Putamen (tissue), 1 donor: ENCODE data around the gene PLA2G15.
A peak's percentile ranks its signal among the peaks of the same experiment; 100 is the strongest.

ENCODE experiments used
- DNase-seq: peaks from one replicate; pipeline ENCODE4 v3.0.0-alpha.2; 2016; ENCODE audit warnings: low spot score

The PLA2G15 gene

GRCh38 chr16:68255712-68256111, 10.5 kb downstream of the PLA2G15 start:
- DNase-seq = no peak

DNA sequence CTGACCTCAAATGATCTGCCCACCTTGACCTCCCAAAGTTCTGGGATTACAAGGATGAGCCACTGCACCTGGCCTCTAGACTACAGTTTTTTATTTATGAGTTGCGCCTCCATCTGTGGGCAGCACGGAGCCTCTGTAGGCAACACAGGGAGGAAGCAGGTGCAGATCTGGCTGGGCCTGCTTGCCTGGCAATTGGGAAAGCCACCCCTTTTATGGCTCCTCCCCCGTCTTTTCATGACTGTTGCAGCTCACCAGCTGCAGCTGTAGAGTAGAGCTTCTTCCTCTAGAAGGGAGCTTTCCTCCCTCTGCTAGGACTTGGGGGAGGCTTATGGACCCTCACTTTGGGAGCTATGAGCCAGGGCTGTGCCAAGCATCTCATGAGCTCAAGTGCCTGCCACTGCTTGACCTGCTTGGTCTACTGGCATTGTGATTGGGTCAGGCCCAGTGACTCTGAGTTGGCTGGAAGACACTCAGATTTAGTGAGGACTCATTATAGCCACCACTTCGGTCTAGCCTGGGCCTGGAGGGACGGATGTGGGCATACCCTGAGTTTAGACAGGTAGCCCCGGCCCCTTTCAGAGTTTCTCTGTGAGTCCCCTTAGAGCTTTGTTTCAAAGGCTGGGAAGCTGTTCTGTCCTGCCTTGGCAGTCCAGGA, 12.2 kb downstream of the PLA2G15 start:
- no peak for DNase-seq

DNA sequence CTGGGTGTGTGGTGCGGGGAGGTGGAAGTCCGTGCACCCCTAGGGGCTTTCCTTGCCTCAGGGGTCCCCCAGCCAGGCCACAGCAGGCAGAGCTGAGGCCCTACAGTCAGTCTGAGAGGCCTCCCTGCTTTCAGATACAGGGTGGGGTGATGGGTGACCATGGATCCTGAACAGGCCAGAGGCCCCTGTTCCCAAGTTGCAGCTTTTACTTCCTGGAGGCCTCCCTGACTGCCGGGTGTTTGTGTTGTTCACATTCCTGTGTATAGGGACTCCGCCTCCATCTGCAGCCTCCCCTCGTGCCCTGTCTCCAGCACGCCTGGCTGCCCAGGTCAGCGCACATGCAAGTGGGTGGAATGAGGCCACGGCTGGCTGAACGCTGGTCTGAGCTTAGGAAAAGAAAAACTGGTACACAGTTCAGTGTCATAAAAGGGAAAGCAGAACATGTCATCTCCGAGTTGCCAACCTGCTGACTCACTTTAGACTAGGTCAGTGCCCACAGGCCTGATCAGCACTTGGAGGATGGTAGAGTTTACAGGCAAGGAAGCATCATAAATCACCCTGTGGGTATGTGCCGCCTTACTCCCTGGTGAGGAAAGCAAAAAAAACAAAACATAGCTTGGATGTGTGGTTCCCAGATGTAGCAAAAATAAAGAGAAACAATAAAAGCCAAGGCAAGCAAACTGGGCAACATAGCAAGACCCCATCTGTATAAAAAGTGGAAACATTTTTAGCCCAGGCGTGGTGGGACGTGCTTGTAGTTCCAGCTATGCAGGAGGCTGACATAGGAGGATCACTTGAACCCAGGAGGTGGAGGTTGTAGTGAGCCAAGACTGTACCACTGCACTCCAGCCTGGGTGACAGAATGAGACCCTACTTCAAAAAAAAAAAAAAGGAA, 13.0 kb downstream of the PLA2G15 start:
- DNase-seq = no peak

- DNase-seq = no peak
Observed at GRCh38 chr16:68259007-68259825, 14.0 kb downstream of the PLA2G15 start.

DNA sequence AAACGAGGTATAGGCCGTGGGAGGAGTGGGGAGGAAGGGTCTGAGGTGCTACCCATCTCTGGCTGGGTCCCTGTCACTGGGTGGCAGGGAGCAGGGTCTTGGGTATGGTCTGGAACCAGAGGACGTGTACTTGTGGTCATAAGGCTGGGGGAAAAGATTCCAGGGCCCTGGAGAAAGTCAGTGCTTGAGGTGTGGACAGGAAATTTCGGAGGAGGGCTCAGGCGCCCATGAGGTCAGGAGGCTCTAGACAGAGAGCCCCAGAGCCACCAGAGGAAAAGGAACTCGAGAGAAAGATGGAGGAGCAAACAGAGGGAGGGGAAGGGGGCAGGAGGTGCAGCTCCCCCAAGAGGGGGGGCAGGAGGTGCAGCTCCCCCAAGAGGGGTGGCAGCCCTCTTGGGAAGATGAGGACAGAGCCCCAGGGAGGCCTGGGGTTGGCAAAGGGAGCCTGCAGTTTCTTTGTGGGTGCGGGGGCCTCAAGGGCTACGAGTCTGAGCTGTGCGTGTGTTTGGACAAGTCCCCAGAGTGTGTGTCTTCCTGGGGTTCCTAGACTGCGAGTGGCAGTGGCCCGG, 18.5 kb downstream of the PLA2G15 start:
- DNase-seq = no peak

GRCh38 chr16:68264128-68265077, 19.2 kb downstream of the PLA2G15 start, which contains the start of gene SLC7A6:
SLC7A6 (plus strand) TSS chr16:68264526; CDS start chr16:68274727, 10,201 bp downstream.
- DNase-seq = peak; percentile 63

DNA sequence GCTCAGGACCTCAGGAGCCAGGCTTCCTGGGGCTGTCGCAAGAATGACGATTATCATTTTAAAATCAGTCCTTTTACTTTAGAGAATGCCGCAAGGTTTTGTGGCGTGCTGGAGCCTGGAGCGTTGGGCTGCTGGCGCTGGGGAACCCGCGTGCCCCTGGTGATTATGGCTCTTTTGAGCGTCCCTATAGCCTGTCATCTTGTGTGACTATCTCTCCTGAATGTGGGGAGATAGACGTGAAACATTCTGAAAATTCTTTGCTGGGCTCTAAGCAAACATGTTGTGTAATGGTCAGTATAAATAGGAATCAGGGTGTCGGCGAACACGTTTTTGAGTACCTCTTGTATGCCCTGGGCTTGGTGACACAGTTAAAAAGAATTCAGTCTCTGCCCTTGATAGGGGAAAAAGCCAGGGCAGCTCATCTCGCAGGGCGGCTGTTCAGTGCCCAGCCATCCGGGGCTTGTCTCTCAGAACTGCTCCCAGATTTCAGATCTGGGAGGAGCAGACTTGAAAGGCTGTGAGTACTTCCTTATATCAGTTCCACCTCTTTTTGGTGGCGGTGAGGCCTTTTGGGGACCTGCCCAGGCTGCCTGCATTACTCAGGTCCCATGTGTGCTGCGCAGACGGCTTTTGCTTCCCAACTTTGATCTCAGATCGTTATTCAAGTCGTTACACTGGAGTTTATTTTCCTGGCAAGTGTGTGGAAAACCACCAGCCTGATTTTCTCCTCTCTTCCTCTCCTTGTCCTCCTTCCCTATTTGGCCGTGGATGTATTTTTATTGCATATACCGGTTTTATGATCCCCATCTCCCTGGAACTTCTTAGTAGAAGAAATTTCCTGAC, 20.1 kb downstream of the PLA2G15 start:
- DNase-seq = no peak

- no peak for DNase-seq
Observed at GRCh38 chr16:68267612-68268405, 22.6 kb downstream of the PLA2G15 start.

DNA sequence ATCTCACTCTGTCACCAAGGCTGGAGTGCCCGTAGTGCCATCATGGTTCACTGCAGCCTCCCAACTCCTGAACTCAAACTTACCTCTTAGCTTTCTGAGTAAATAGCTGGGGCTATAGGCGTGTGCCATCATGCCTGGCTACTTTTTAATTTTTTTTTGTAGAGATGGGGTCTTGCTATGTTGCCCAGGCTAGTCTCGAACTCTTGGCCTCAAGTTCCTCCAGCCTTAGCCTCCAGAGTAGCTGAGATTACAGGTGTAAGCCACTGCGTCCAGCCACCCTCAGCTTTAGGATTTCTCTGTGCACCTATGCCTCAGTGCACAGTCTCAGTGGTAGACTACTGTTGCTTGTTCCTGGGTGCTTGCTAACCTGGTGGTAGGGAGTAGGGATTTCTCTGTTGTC, 24.6 kb downstream of the PLA2G15 start:
- no peak for DNase-seq

DNA sequence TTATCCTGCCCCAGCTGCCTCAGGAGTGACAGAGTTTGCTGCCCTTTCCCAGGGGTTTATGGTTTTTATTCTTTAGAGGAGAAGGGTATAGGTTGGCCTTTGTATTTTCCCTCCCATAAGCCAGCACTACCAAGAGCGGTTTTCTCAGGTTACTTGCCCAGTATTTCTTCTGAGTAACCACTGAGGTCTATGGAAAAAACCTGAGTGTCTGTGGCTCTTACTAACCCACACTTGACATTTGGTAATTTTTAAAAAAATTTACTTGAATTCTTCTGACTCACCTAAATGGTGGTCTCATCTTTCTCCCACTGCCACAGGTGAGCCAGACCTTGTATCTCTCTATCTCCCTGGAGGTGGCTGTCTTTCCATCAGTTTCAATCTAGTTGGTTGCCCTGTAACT, 25.2 kb downstream of the PLA2G15 start:
- DNase-seq = no peak

GRCh38 chr16:68272507-68273209, 27.5 kb downstream of the PLA2G15 start:
- DNase-seq = no peak

- no peak for DNase-seq
Observed at GRCh38 chr16:68273459-68273858, 28.3 kb downstream of the PLA2G15 start.

GRCh38 chr16:68273896-68274295, 28.7 kb downstream of the PLA2G15 start:
- no peak for DNase-seq

GRCh38 chr16:68274441-68274840, 29.3 kb downstream of the PLA2G15 start:
- no peak for DNase-seq

DNA sequence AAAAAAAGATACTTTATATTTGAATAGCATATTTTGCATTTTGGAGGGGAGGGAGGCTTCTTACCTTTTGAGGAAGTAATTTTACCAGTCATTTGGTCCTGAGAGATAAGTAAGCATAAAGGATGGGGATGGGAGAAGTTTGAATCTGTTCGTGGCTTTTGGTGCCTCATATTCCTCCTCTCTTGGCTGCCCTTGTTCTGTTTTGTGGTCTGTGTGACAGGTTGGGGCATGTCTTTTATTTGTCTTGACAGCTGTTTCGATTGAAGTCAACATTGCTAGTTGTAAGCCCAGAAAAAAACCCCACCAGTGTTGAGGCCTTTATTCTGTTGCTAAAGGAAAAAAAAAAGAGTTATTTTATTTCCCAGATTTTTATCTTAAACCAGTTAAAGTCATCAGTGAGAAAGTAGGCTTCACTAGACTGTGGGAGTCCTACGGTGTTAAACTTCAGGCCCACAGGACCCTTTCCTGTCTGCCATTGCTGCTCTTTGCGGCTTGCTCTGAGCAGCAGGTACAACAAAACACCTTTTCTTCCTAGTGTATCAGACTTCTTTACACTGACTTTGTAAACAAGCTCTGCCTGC, 30.5 kb downstream of the PLA2G15 start:
- DNase-seq = no peak

GRCh38 chr16:68276223-68276622, 31.1 kb downstream of the PLA2G15 start:
- no peak for DNase-seq

GRCh38 chr16:68279726-68280558, 34.8 kb downstream of the PLA2G15 start:
- no peak for DNase-seq
